AML-193 (cell line): Measurements from ENCODE around the gene DAZ1.
"Not testable (repeated sequence)": the region's sequence is repeated elsewhere in the genome, so short reads cannot be mapped to it uniquely, and the experiment has no call there.

Experiments used
- DNase-seq, 2 experiments: peaks; one replicate each; lab custom pipeline; 2025; lab: John Stamatoyannopoulos, UW

DAZ1 gene

GRCh38 chrY:23198908-23199307 lies at the start of gene DAZ1:
Gene DAZ1 (minus strand): TSS chrY:23199008. CDS start chrY:23198800, 208 bp downstream.
- DNase-seq = not testable (repeated sequence)

GRCh38 chrY:23219233-23219632 lies 20.4 kb upstream of the DAZ1 start, which contains the start of gene DAZ2:
Gene DAZ2 (plus strand): TSS chrY:23219533. CDS start chrY:23219741, 208 bp downstream.
- DNase-seq = not testable (repeated sequence)

- DNase-seq = not testable (repeated sequence)
Measured at GRCh38 chrY:23210681-23211080, 11.9 kb upstream of the DAZ1 start.

GRCh38 chrY:23209802-23210495 lies 11.1 kb upstream of the DAZ1 start:
- DNase-seq = not testable (repeated sequence)

GRCh38 chrY:23207455-23207854 lies 8.6 kb upstream of the DAZ1 start:
- not testable (repeated sequence) for DNase-seq
